ENCODE results near the gene DSCAML1.

- no peak for TF ChIP-seq HCFC1 (IDR thresholded peaks at IDR 0.05; ENCODE audit: low read depth, low read length)
- TF ChIP-seq CTCF (IDR thresholded peaks at IDR 0.05 in 2 of 3, conservative IDR thresholded peaks at IDR 0.05 in 1 of 3; ENCODE audit: insufficient read depth in 2 of 3, low read depth in 1 of 3, low read length in 3 of 3) = no peak
- TF ChIP-seq OTX1 (CRISPR knock-in tag; IDR thresholded peaks at IDR 0.05) = no peak
- TF ChIP-seq ARNT (IDR thresholded peaks at IDR 0.05) = no peak
- no peak for TF ChIP-seq ZNF121 (CRISPR knock-in tag; conservative IDR thresholded peaks at IDR 0.05)
Measured at GRCh38 chr11:117442049-117442868, 354.8 kb downstream of the DSCAML1 start.

Measured in K562 (cell line).